ENCODE data around the gene SPP2.

- no peak for TF ChIP-seq POLR2AphosphoS5 (IDR thresholded peaks at IDR 0.05; ENCODE audit: control insufficient read depth, insufficient read depth, low read depth, low read length)
- no peak for TF ChIP-seq ESRRB (CRISPR knock-in tag; IDR thresholded peaks at IDR 0.05; ENCODE audit: borderline replicate concordance)
- TF ChIP-seq ZNF280B (CRISPR knock-in tag; IDR thresholded peaks at IDR 0.05) = no peak
- TF ChIP-seq MXI1 (IDR thresholded peaks at IDR 0.05; ENCODE audit: low read depth, low read length) = no peak
- no peak for TF ChIP-seq YY1 (IDR thresholded peaks at IDR 0.05; ENCODE audit: borderline replicate concordance in 1 of 3, control insufficient read depth in 1 of 3, extremely low read depth in 1 of 3, insufficient read depth in 3 of 3, insufficient read length in 1 of 3, insufficient replicate concordance in 2 of 3, low read depth in 1 of 3, low read length in 2 of 3)
Observed at GRCh38 chr2:234038076-234038802, 12.3 kb upstream of the SPP2 start.

Measured in K562 (cell line).